Heart left ventricle (tissue), 13 donors: ENCODE data around the gene AURKB.

ENCODE experiments used
- CTCF ChIP-seq, 12 donors: fragments of 200-600 bp; sonication (generic) in 4 of 12; IDR thresholded peaks; one replicate each; pipeline versions ENCODE4 v1.5.0 to v1.8.0; 2018 to 2022; ENCODE audit warnings: antibody characterized with exemption in 12 of 12, mild to moderate bottlenecking in 5 of 12
- POLR2A ChIP-seq, 2 donors: fragments of 450-650 bp; IDR thresholded peaks; one replicate each; pipeline ENCODE4 v1.6.1; 2017; ENCODE audit warnings: antibody characterized with exemption in 2 of 2, mild to moderate bottlenecking in 2 of 2, moderate library complexity in 2 of 2
- donor health status: ischemic (EF 13 %, LVEDD 7.1; RV severe dilation, severe dysfunction).
- donor health status: DM: no; HTN: yes; CAD: no.
- donor health status: DM: no; HTN: no; CAD: no.
- donor health status: ischemic (EF 25% LVEDD 6.9; RV normal size, moderate dysfunction).
- donor health status: ischemic (EF 25% LVEDD 5.7; RV mildly dilated, moderate dysfunction).
- donor health status: ischemic (EF 35%, LVEDD 5.7; RV mildly dilated, moderate dysfunction).
- donor health status: nonischemic (EF 11% LVEDD 7.7; RV severe dilation, severe dysfunction).
- donor health status: DM: yes; HTN: yes; CAD: no.
- donor health status: PGD.
- donor health status: ischemic (EF 29% LVEDD 5.4; RV normal size, mild dysfunction).
- donor health status: nonischemic (EF 23%, LVEDD 6.1; RV moderate dilation, normal function).

DNA sequence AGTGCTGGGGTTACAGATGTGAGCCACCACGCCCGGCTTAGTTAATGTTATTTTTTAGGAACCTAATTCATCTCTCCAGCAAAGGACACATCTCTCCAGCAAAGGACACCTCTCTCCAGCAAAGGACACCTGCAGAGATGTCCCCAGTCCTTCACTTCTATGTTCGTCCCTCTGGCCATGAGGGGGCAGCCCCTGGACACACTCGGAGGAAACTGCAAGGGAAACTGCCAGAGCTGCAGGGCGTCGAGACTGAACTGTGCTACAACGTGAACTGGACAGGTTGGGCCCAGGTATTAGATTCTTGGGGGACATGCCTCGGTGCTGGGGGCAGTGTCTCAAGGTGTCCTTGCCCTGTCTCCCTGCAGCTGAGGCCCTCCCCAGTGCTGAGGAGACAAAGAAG is 43.4 kb upstream of the AURKB start:
- peak in 6 of 12 donors; percentile 15 to 55 (median 31) for TF ChIP-seq CTCF (IDR thresholded peaks at IDR 0.05)
- TF ChIP-seq POLR2A (IDR thresholded peaks at IDR 0.05) = no peak
